ENCODE results near the gene GIMAP2.

DNA sequence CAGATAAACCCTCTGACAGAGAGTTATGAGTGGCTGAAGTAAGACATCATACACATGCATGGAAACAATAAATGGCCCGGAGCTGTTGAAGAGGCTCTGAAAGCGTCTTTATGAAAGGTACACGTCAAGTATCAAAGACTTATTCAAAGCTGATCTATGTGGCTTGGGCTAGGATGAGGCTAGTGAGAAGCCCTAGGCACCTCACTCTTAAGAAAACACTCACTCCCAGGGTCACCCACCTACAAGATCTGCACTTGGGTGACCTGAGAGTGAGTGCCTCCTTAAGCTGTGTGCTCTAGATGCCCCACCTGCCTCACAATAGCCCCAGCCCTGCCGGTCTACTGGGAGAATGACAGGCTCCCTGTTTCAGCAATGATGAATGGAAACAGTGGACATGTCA, 29.8 kb downstream of the GIMAP2 start:
- TF ChIP-seq RAD21 (IDR thresholded peaks at IDR 0.05; ENCODE audit: low read length): no peak
- no peak for TF ChIP-seq BHLHE40 (IDR thresholded peaks at IDR 0.05; ENCODE audit: low read depth, low read length)
- TF ChIP-seq, protein P1, sequence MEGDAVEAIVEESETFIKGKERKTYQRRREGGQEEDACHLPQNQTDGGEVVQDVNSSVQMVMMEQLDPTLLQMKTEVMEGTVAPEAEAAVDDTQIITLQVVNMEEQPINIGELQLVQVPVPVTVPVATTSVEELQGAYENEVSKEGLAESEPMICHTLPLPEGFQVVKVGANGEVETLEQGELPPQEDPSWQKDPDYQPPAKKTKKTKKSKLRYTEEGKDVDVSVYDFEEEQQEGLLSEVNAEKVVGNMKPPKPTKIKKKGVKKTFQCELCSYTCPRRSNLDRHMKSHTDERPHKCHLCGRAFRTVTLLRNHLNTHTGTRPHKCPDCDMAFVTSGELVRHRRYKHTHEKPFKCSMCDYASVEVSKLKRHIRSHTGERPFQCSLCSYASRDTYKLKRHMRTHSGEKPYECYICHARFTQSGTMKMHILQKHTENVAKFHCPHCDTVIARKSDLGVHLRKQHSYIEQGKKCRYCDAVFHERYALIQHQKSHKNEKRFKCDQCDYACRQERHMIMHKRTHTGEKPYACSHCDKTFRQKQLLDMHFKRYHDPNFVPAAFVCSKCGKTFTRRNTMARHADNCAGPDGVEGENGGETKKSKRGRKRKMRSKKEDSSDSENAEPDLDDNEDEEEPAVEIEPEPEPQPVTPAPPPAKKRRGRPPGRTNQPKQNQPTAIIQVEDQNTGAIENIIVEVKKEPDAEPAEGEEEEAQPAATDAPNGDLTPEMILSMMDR (conservative IDR thresholded peaks at IDR 0.05; ENCODE audit: low read depth, low read length): no peak
- TF ChIP-seq MAZ (IDR thresholded peaks at IDR 0.05; ENCODE audit: borderline replicate concordance, low read depth, low read length): no peak
- TF ChIP-seq, protein P2, sequence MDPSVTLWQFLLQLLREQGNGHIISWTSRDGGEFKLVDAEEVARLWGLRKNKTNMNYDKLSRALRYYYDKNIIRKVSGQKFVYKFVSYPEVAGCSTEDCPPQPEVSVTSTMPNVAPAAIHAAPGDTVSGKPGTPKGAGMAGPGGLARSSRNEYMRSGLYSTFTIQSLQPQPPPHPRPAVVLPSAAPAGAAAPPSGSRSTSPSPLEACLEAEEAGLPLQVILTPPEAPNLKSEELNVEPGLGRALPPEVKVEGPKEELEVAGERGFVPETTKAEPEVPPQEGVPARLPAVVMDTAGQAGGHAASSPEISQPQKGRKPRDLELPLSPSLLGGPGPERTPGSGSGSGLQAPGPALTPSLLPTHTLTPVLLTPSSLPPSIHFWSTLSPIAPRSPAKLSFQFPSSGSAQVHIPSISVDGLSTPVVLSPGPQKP (IDR thresholded peaks at IDR 0.05; ENCODE audit: borderline replicate concordance, low read depth, low read length): no peak
- no peak for TF ChIP-seq POLR2A (IDR thresholded peaks at IDR 0.05; ENCODE audit: low read depth, low read length)
- no peak for TF ChIP-seq MXI1 (IDR thresholded peaks at IDR 0.05; ENCODE audit: borderline replicate concordance, low read depth, low read length)
- TF ChIP-seq RFX5 (IDR thresholded peaks at IDR 0.05; ENCODE audit: low read depth, low read length): no peak
- TF ChIP-seq, protein P3, sequence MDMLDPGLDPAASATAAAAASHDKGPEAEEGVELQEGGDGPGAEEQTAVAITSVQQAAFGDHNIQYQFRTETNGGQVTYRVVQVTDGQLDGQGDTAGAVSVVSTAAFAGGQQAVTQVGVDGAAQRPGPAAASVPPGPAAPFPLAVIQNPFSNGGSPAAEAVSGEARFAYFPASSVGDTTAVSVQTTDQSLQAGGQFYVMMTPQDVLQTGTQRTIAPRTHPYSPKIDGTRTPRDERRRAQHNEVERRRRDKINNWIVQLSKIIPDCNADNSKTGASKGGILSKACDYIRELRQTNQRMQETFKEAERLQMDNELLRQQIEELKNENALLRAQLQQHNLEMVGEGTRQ (IDR thresholded peaks at IDR 0.05; ENCODE audit: low read depth, low read length): no peak
- no peak for TF ChIP-seq CEBPB (IDR thresholded peaks at IDR 0.05; ENCODE audit: low read depth, low read length)
- TF ChIP-seq MAFK (IDR thresholded peaks at IDR 0.05; ENCODE audit: low read depth, low read length): no peak
